ENCODE measurements around the gene SLC28A3.

- no peak for TF ChIP-seq CTCF (conservative IDR thresholded peaks at IDR 0.05; ENCODE audit: low read depth, low read length)
- TF ChIP-seq EZH2 (IDR thresholded peaks at IDR 0.05; ENCODE audit: low read length, unreplicated experiment) = no peak
- no peak for TF ChIP-seq EZH2phosphoT487 (IDR thresholded peaks at IDR 0.05; ENCODE audit: borderline replicate concordance, low read length)
Measured at GRCh38 chr9:84297162-84297821, 43.3 kb downstream of the SLC28A3 start.
